Measurements from ENCODE around the gene PLEKHM1.
"Not testable (repeated sequence)": the region's sequence is repeated elsewhere in the genome, so short reads cannot be mapped to it uniquely, and the experiment has no call there.

The PLEKHM1 gene

DNA sequence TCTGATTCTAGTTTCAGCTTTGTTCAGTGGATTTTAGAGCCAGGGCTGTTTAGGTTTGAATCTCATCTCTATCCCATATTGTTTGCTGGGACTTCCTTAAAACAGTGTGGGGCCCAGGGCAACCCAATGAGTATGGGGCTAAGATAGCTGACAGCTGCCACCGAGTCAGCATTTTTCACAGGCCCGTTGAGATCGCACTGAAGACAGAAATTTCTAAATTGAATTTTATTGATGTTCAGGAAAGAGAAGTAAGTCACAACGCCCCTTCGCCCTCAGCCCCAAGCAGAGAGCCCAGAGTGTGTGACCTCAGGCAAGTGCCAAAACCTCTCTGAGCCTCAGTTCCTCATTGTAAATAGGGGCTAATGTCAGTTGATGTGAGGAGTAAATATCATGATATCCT is 4.0 kb upstream of the PLEKHM1 start:
- not testable (repeated sequence) for H3K9me3 ChIP-seq (ENCODE audit: control insufficient read depth in 2 of 2, low read length in 2 of 2); H3K4me1 ChIP-seq (ENCODE audit: control insufficient read depth in 2 of 2, insufficient read depth in 2 of 2, low read length in 2 of 2); H3K27me3 ChIP-seq (ENCODE audit: control insufficient read depth in 2 of 2, insufficient read depth in 2 of 2, low read length in 2 of 2); H3K36me3 ChIP-seq (ENCODE audit: control insufficient read depth in 2 of 2, insufficient read depth in 2 of 2, low read length in 2 of 2); H3K4me3 ChIP-seq (ENCODE audit: low read length in 2 of 2); H3K9ac ChIP-seq (ENCODE audit: low read depth in 1 of 2, low read length in 2 of 2); H3K27ac ChIP-seq (ENCODE audit: low read depth in 2 of 2, low read length in 2 of 2)

DNA sequence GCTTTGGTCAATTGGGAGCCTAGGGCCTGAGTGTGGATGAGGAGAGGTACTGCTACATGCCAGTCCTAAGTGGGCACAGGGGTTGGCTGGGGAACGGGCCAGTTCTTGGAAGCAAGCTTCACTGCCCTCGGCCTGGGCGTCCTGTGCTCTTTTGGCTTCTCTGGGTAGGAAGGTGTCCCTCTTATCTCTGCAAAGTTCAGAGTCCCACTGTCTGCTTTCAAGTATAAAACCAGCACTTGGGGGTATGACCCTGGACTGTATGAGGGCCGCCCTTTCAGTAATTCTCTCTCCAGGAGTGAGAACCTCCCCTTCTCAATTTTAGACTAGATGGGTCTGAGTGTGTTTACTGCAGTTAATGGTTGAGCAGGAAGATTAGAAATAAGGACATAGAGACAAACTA is 1.6 kb upstream of the PLEKHM1 start:
- H3K36me3 ChIP-seq (ENCODE audit: control insufficient read depth in 2 of 2, insufficient read depth in 2 of 2, low read length in 2 of 2); H3K4me1 ChIP-seq (ENCODE audit: control insufficient read depth in 2 of 2, insufficient read depth in 2 of 2, low read length in 2 of 2); H3K27ac ChIP-seq (ENCODE audit: low read depth in 2 of 2, low read length in 2 of 2); H3K9ac ChIP-seq (ENCODE audit: low read depth in 1 of 2, low read length in 2 of 2); H3K4me3 ChIP-seq (ENCODE audit: low read length in 2 of 2); H3K9me3 ChIP-seq (ENCODE audit: control insufficient read depth in 2 of 2, low read length in 2 of 2); H3K27me3 ChIP-seq (ENCODE audit: control insufficient read depth in 2 of 2, insufficient read depth in 2 of 2, low read length in 2 of 2): not testable (repeated sequence)

DNA sequence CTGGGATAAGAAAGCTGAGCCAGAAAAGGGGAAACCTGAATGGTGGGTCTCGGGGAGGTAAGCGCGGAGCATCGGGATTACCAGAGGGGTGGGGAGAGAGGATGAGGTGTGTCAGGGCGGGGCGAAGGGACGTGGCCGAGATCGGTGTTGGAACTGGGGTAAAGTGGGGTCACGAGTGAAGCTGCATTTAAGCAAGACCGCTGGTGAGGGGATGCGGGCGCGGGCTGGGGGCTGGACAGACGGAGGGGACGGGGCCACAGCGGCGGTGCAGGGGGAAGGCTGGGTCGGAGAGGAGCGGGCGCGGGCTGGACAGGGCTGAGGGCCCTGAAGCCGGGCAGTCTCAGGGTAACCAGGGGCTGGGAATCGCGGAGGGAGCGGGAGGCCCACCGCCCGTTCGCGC is 323 bp downstream of the PLEKHM1 start:
- not testable (repeated sequence) for H3K36me3 ChIP-seq (ENCODE audit: control insufficient read depth in 2 of 2, insufficient read depth in 2 of 2, low read length in 2 of 2); H3K27me3 ChIP-seq (ENCODE audit: control insufficient read depth in 2 of 2, insufficient read depth in 2 of 2, low read length in 2 of 2); H3K4me1 ChIP-seq (ENCODE audit: control insufficient read depth in 2 of 2, insufficient read depth in 2 of 2, low read length in 2 of 2); H3K9me3 ChIP-seq (ENCODE audit: control insufficient read depth in 2 of 2, low read length in 2 of 2)
- Histone ChIP-seq H3K4me3 (ENCODE audit: low read length in 2 of 2) (peak overlapping the region; percentile 64 to 69), H3K9ac (ENCODE audit: low read depth in 1 of 2, low read length in 2 of 2) (peak overlapping the region; percentile 52 to 83), H3K27ac (ENCODE audit: low read depth in 2 of 2, low read length in 2 of 2) (peak overlapping the region; percentile 65 to 79)

DNA sequence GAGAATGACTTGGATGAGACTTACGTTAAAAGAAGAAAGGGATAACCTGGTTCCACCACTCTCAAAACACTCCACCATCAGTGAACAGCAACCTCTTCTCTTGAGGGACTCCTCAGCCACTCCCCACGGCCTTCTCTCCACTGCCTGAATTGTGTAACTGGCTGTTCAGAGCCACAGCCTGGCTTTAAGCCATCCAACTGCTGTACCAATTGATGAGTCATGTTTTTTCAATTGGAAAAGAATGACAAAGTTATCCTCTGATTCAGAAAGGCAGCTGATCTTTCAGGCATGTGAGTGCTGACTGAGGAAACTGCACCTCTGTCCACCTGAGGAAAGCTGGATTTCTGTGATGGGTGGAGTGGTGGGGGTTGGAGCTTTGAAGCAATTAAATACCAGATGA is 2.8 kb downstream of the PLEKHM1 start:
- not testable (repeated sequence) for H3K36me3 ChIP-seq (ENCODE audit: control insufficient read depth in 2 of 2, insufficient read depth in 2 of 2, low read length in 2 of 2); H3K4me3 ChIP-seq (ENCODE audit: low read length in 2 of 2); H3K9me3 ChIP-seq (ENCODE audit: control insufficient read depth in 2 of 2, low read length in 2 of 2); H3K9ac ChIP-seq (ENCODE audit: low read depth in 1 of 2, low read length in 2 of 2); H3K27me3 ChIP-seq (ENCODE audit: control insufficient read depth in 2 of 2, insufficient read depth in 2 of 2, low read length in 2 of 2)
- H3K4me1 ChIP-seq (ENCODE audit: control insufficient read depth in 2 of 2, insufficient read depth in 2 of 2, low read length in 2 of 2): peaks cover 7 to 13% of the 10 kb centered on the region in 2 donors
- H3K27ac ChIP-seq (ENCODE audit: low read depth in 2 of 2, low read length in 2 of 2): peak overlapping the region; percentile 32 to 58

DNA sequence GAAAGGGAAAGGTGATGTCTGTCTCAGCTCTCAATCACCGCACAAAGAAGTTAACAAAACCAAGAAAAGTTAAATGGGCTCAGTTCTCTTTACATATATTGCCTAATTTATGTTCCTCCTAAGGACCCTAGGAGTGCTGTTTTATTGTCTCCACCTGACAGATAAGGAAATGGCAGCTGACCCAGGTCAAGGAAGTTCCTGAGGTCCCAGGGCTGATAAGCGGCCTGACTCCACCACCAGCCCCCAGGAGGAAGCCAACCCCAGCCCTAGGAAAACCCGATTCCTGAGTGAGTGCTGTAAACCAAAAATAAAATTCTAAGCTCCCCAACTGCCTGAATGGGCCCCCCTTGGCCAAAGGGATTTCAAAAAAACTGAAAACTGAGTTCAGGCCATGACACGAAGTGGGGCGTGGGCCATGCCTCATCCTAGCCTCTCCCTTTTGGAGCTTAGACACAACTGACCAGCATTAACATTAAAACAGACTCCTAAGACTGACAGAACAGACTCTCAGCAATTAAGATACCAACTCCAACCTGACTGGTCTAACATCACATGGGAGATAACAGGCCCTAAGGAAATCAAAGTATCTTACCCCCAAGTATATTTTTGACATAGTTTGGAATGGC is 6.8 kb downstream of the PLEKHM1 start:
- not testable (repeated sequence) for H3K9ac ChIP-seq (ENCODE audit: low read depth in 1 of 2, low read length in 2 of 2); H3K4me3 ChIP-seq (ENCODE audit: low read length in 2 of 2); H3K27me3 ChIP-seq (ENCODE audit: control insufficient read depth in 2 of 2, insufficient read depth in 2 of 2, low read length in 2 of 2); H3K9me3 ChIP-seq (ENCODE audit: control insufficient read depth in 2 of 2, low read length in 2 of 2); H3K36me3 ChIP-seq (ENCODE audit: control insufficient read depth in 2 of 2, insufficient read depth in 2 of 2, low read length in 2 of 2)
- peak overlapping the region; percentile 34 to 38 for H3K27ac ChIP-seq (ENCODE audit: low read depth in 2 of 2, low read length in 2 of 2)
- peaks cover 8 to 13% of the 10 kb centered on the region in 2 donors for H3K4me1 ChIP-seq (ENCODE audit: control insufficient read depth in 2 of 2, insufficient read depth in 2 of 2, low read length in 2 of 2)

DNA sequence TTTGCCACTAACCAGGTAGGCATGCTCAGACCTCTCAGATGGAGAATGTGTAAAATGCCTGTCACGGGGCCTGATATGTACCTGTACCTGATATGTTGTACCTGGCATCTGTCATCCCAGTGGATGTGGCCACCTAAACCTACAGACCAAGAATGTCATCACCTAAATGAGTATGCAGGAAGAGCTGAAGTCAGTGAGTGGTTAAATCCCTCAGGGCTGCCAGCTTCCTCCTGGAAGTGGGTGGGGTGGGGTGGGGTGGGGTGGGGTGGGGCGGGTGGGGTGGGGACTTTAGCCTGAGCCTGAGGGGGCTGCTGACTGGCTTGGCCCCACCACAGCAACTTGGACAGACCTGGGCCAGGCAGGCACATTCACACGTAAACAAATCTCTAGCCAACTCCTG is 7.3 kb downstream of the PLEKHM1 start:
- not testable (repeated sequence) for H3K9me3 ChIP-seq (ENCODE audit: control insufficient read depth in 2 of 2, low read length in 2 of 2); H3K4me3 ChIP-seq (ENCODE audit: low read length in 2 of 2)
- H3K27ac ChIP-seq (ENCODE audit: low read depth in 2 of 2, low read length in 2 of 2): peak overlapping the region; percentile 34 to 38

DNA sequence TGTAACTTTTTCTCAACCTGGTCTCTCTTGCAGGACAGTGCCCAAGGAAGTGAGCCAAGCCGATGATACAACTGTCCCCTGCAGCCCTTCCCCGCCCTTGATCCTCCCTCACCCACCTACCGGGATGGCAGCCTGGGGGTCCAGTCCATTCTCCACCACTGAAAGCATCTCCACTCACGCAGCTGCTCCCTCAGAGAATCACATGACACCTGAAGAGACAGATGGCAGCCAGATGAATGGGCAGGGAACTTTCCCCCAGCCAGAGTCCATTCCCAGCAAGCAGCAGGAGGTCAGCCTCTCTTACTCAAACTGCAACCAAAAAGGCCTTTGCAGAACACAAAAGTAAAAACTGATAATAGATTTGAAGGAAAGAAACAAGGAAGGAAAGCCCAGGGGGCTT is 8.2 kb downstream of the PLEKHM1 start:
- not testable (repeated sequence) for H3K9ac ChIP-seq (ENCODE audit: low read depth in 1 of 2, low read length in 2 of 2); H3K27me3 ChIP-seq (ENCODE audit: control insufficient read depth in 2 of 2, insufficient read depth in 2 of 2, low read length in 2 of 2); H3K27ac ChIP-seq (ENCODE audit: low read depth in 2 of 2, low read length in 2 of 2); H3K36me3 ChIP-seq (ENCODE audit: control insufficient read depth in 2 of 2, insufficient read depth in 2 of 2, low read length in 2 of 2); H3K4me3 ChIP-seq (ENCODE audit: low read length in 2 of 2); H3K9me3 ChIP-seq (ENCODE audit: control insufficient read depth in 2 of 2, low read length in 2 of 2)
- H3K4me1 ChIP-seq (ENCODE audit: control insufficient read depth in 2 of 2, insufficient read depth in 2 of 2, low read length in 2 of 2): peaks cover 8 to 11% of the 10 kb centered on the region in 2 donors

More for the DNA sequence above, 7.3 kb downstream of the PLEKHM1 start:
- not testable (repeated sequence) for H3K9ac ChIP-seq (ENCODE audit: low read depth in 1 of 2, low read length in 2 of 2); H3K36me3 ChIP-seq (ENCODE audit: control insufficient read depth in 2 of 2, insufficient read depth in 2 of 2, low read length in 2 of 2); H3K27me3 ChIP-seq (ENCODE audit: control insufficient read depth in 2 of 2, insufficient read depth in 2 of 2, low read length in 2 of 2)
- H3K4me1 ChIP-seq (ENCODE audit: control insufficient read depth in 2 of 2, insufficient read depth in 2 of 2, low read length in 2 of 2): peaks cover 8 to 13% of the 10 kb centered on the region in 2 donors

DNA sequence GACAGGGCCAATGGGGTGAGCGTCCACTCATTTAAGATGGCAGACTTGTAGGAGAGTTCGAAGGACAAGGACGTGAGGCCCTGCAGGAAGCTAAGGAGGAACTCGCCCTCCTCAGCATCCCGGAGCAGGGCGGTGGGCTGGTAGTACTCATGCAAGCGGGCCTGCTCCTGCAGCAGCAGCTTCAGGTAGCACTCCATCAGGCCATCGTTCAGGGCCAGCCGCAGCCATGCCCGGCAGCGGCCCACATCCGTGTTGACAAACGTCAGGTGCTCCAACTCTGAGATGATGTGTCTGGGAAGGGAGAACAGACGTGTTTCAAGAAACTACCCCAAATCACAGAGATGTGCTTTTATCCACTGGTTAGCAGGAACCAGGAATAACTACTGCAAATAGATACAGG is 15.1 kb downstream of the PLEKHM1 start:
- not testable (repeated sequence) for H3K27me3 ChIP-seq (ENCODE audit: control insufficient read depth in 2 of 2, insufficient read depth in 2 of 2, low read length in 2 of 2); H3K4me3 ChIP-seq (ENCODE audit: low read length in 2 of 2); H3K9ac ChIP-seq (ENCODE audit: low read depth in 1 of 2, low read length in 2 of 2); H3K9me3 ChIP-seq (ENCODE audit: control insufficient read depth in 2 of 2, low read length in 2 of 2); H3K4me1 ChIP-seq (ENCODE audit: control insufficient read depth in 2 of 2, insufficient read depth in 2 of 2, low read length in 2 of 2); H3K27ac ChIP-seq (ENCODE audit: low read depth in 2 of 2, low read length in 2 of 2)
- H3K36me3 ChIP-seq (ENCODE audit: control insufficient read depth in 2 of 2, insufficient read depth in 2 of 2, low read length in 2 of 2): peaks cover 5 to 23% of the 10 kb centered on the region in 2 donors

DNA sequence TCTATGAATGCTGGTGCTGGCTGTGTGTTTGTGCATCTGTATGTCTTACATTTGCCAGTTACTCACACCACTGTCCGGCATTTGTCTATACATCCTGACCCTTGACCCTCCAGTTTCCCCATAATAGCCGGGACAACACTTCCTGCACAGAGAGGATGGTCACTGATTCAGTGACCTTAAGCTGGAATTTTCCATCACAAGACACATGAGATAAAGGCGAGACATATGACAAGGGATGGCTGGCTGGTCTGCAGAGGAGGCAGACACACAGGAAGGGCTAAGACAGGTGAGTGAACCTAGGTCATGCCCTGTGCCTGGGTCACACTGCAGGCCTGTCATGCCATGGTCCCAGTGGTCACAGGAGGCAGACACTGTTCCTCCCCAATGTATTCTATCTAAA is 18.3 kb downstream of the PLEKHM1 start:
- H3K27ac ChIP-seq (ENCODE audit: low read depth in 2 of 2, low read length in 2 of 2): not testable (repeated sequence)

DNA sequence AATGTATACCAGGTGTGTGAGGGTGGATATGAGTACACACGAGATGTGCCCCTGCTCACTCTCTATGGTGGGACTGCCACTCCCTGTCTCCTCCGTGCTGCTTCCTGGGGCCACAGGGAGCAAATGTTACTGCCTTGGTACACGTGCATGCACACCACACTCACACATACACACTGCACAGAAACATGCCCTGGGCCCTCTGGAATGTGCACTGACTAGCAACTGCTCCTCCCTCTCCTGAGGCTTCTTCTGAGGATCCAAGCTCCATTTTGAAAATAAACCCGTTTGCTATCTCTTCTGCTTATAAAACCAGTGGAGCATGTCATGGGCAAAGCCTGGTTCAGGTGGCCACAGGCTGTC is 21.3 kb downstream of the PLEKHM1 start:
- H3K4me3 ChIP-seq (ENCODE audit: low read length in 2 of 2); H3K4me1 ChIP-seq (ENCODE audit: control insufficient read depth in 2 of 2, insufficient read depth in 2 of 2, low read length in 2 of 2); H3K9me3 ChIP-seq (ENCODE audit: control insufficient read depth in 2 of 2, low read length in 2 of 2); H3K36me3 ChIP-seq (ENCODE audit: control insufficient read depth in 2 of 2, insufficient read depth in 2 of 2, low read length in 2 of 2); H3K27me3 ChIP-seq (ENCODE audit: control insufficient read depth in 2 of 2, insufficient read depth in 2 of 2, low read length in 2 of 2); H3K9ac ChIP-seq (ENCODE audit: low read depth in 1 of 2, low read length in 2 of 2): not testable (repeated sequence)
- H3K27ac ChIP-seq (ENCODE audit: low read depth in 2 of 2, low read length in 2 of 2): peak overlapping the region; percentile 16 to 55

More for the DNA sequence above, 18.3 kb downstream of the PLEKHM1 start:
- H3K9me3 ChIP-seq (ENCODE audit: control insufficient read depth in 2 of 2, low read length in 2 of 2); H3K4me3 ChIP-seq (ENCODE audit: low read length in 2 of 2); H3K4me1 ChIP-seq (ENCODE audit: control insufficient read depth in 2 of 2, insufficient read depth in 2 of 2, low read length in 2 of 2); H3K27me3 ChIP-seq (ENCODE audit: control insufficient read depth in 2 of 2, insufficient read depth in 2 of 2, low read length in 2 of 2); H3K9ac ChIP-seq (ENCODE audit: low read depth in 1 of 2, low read length in 2 of 2): not testable (repeated sequence)
- peaks cover 5 to 19% of the 10 kb centered on the region in 2 donors for H3K36me3 ChIP-seq (ENCODE audit: control insufficient read depth in 2 of 2, insufficient read depth in 2 of 2, low read length in 2 of 2)

All from mucosa of rectum (tissue), 2 donors.